ENCODE results near the gene ODF4. TPM values are rescaled to one million over a fixed set of nuclear protein-coding genes. Genes with fewer than 3 reads are reported as not detected.

Gene ODF4
- total and polyA plus RNA-seq, 10 of the 15 experiments (the other 5 are each of a cell fraction or from before 2014, with no cell fraction given), result not detected

DNA sequence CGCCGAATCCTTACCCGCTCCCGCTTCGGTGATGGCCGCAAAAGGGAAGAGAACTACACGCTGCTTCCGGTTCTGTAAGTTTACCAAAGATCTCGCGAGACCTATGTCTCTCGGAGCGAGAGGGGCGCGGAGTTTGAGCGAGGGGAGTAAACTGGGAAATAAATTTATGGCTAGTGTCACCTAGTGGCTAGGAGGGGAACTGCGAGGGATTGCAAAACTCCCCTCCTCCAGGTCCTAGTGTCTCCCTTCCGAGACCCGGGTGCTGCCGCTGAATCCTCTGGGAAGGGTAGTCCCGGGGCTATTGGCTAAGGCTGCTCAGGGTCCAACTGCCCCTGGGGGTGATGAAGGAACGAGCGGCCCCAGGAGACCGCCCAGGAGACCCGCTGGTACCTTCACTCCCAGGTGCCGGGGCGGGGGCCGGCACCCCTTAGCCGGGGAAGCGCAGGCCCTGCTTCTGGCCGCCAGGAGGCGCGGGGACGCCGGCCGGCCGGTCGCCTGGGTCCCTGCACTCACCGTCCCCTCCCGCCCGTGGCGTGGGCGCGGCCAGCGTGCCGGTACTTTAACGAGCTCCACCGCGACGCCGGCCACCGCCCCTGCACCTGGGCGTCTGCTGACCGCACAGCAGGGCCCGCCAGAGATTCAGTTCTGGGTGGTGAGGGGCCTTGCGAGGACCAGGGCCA is 43.6 kb downstream of the ODF4 start, which contains the start of gene RPL26 (continued):
- TF ChIP-seq, protein P1, sequence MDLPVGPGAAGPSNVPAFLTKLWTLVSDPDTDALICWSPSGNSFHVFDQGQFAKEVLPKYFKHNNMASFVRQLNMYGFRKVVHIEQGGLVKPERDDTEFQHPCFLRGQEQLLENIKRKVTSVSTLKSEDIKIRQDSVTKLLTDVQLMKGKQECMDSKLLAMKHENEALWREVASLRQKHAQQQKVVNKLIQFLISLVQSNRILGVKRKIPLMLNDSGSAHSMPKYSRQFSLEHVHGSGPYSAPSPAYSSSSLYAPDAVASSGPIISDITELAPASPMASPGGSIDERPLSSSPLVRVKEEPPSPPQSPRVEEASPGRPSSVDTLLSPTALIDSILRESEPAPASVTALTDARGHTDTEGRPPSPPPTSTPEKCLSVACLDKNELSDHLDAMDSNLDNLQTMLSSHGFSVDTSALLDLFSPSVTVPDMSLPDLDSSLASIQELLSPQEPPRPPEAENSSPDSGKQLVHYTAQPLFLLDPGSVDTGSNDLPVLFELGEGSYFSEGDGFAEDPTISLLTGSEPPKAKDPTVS (IDR thresholded peaks at IDR 0.05; ENCODE audit: low read depth, low read length), result no peak
- TF ChIP-seq EED (IDR thresholded peaks at IDR 0.05; ENCODE audit: low read depth), result no peak; the same call in 1 of the 2 replicates
- peak; percentile 73 for TF ChIP-seq SMARCA5 (IDR thresholded peaks at IDR 0.05)
- peak; percentile 82; the same call in 1 of the 2 replicates for TF ChIP-seq DPF2 (IDR thresholded peaks at IDR 0.05)
- TF ChIP-seq, protein P2, sequence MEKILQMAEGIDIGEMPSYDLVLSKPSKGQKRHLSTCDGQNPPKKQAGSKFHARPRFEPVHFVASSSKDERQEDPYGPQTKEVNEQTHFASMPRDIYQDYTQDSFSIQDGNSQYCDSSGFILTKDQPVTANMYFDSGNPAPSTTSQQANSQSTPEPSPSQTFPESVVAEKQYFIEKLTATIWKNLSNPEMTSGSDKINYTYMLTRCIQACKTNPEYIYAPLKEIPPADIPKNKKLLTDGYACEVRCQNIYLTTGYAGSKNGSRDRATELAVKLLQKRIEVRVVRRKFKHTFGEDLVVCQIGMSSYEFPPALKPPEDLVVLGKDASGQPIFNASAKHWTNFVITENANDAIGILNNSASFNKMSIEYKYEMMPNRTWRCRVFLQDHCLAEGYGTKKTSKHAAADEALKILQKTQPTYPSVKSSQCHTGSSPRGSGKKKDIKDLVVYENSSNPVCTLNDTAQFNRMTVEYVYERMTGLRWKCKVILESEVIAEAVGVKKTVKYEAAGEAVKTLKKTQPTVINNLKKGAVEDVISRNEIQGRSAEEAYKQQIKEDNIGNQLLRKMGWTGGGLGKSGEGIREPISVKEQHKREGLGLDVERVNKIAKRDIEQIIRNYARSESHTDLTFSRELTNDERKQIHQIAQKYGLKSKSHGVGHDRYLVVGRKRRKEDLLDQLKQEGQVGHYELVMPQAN (conservative IDR thresholded peaks at IDR 0.05), result peak; percentile 86; the same call in 1 of the 2 replicates
- TF ChIP-seq MEF2A (IDR thresholded peaks at IDR 0.05; ENCODE audit: insufficient read depth, low read depth, low read length), result no peak
- TF ChIP-seq CHD2 (IDR thresholded peaks at IDR 0.05; ENCODE audit: borderline replicate concordance, low read depth, low read length), result peak; percentile 99
- peak; percentile 59 for TF ChIP-seq FOXK2 (IDR thresholded peaks at IDR 0.05)
- TF ChIP-seq RELB (IDR thresholded peaks at IDR 0.05; ENCODE audit: low read depth), result peak; percentile 99
- TF ChIP-seq NR2C1 (IDR thresholded peaks at IDR 0.05), result no peak
- TF ChIP-seq, protein P3, sequence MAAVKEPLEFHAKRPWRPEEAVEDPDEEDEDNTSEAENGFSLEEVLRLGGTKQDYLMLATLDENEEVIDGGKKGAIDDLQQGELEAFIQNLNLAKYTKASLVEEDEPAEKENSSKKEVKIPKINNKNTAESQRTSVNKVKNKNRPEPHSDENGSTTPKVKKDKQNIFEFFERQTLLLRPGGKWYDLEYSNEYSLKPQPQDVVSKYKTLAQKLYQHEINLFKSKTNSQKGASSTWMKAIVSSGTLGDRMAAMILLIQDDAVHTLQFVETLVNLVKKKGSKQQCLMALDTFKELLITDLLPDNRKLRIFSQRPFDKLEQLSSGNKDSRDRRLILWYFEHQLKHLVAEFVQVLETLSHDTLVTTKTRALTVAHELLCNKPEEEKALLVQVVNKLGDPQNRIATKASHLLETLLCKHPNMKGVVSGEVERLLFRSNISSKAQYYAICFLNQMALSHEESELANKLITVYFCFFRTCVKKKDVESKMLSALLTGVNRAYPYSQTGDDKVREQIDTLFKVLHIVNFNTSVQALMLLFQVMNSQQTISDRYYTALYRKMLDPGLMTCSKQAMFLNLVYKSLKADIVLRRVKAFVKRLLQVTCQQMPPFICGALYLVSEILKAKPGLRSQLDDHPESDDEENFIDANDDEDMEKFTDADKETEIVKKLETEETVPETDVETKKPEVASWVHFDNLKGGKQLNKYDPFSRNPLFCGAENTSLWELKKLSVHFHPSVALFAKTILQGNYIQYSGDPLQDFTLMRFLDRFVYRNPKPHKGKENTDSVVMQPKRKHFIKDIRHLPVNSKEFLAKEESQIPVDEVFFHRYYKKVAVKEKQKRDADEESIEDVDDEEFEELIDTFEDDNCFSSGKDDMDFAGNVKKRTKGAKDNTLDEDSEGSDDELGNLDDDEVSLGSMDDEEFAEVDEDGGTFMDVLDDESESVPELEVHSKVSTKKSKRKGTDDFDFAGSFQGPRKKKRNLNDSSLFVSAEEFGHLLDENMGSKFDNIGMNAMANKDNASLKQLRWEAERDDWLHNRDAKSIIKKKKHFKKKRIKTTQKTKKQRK (IDR thresholded peaks at IDR 0.05; ENCODE audit: low read depth, low read length), result no peak
- peak; percentile 98 for TF ChIP-seq SMAD5 (IDR thresholded peaks at IDR 0.05; ENCODE audit: low read depth)
- 0 out of 2 replicates have a peak, but pooled peaks have one; percentile 37 for TF ChIP-seq CHD1 (IDR thresholded peaks at IDR 0.05; ENCODE audit: low read depth, low read length)
- peak; percentile 88 for TF ChIP-seq BACH1 (IDR thresholded peaks at IDR 0.05; ENCODE audit: borderline replicate concordance)
- TF ChIP-seq NR2C2 (IDR thresholded peaks at IDR 0.05; ENCODE audit: borderline replicate concordance, control insufficient read depth, insufficient read length, low read depth), result no peak
- TF ChIP-seq SRF (IDR thresholded peaks at IDR 0.05; ENCODE audit: low read depth in 2 of 2, low read length in 2 of 2), result peak; percentile 72 to 82
- 0 out of 2 replicates have a peak, but pooled peaks have one; percentile 21 for TF ChIP-seq ZNF24 (IDR thresholded peaks at IDR 0.05)
- peak; percentile 15 for TF ChIP-seq BCL3 (IDR thresholded peaks at IDR 0.05; ENCODE audit: borderline replicate concordance, insufficient read depth, low read depth, low read length, poor library complexity, severe bottlenecking)
- TF ChIP-seq ZZZ3 (IDR thresholded peaks at IDR 0.05; ENCODE audit: control insufficient read depth, insufficient read length, low read depth), result no peak
- peak; percentile 36; the same call in 1 of the 2 replicates for TF ChIP-seq RAD21 (IDR thresholded peaks at IDR 0.05; ENCODE audit: insufficient read depth, low read depth, low read length)
